SK-N-SH treated with all-trans-retinoic acid at 6 μM for 48 hours (cell line): ENCODE measurements around the gene CTSH.

Experiments
- ATAC-seq: fragments of 200-7000 bp; cut with Tn5 transposase; 3 replicates; pipeline ENCODE4 v1.9.1; 2020; ENCODE audit warnings: mild to moderate bottlenecking, moderate library complexity
- ARNTL ChIP-seq: fragments of 450-650 bp; formaldehyde crosslinking; IDR thresholded peaks from 2 replicates; pipeline ENCODE4 v1.5.0; 2020; ENCODE audit warnings: low read depth, mild to moderate bottlenecking, moderate library complexity, borderline replicate concordance
- BACH2 ChIP-seq: fragments of 250-450 bp; sonication (Bioruptor Pico); IDR thresholded peaks from 2 replicates; pipeline ENCODE4 v1.9.0; 2021; ENCODE audit warnings: mild to moderate bottlenecking, borderline replicate concordance
- CREB5 ChIP-seq: fragments of 250-450 bp; sonication (Bioruptor Pico); IDR thresholded peaks from 2 replicates; pipeline ENCODE4 v1.5.1; 2020; ENCODE audit warnings: low read depth, mild to moderate bottlenecking, moderate library complexity
- CSDC2 ChIP-seq: fragments of 250-450 bp; sonication (Bioruptor Pico); IDR thresholded peaks from 2 replicates; pipeline ENCODE4 v1.5.0; 2020; ENCODE audit warnings: mild to moderate bottlenecking, moderate library complexity
- CSRNP3 ChIP-seq: fragments of 250-450 bp; sonication (Bioruptor Pico); IDR thresholded peaks from 2 replicates; pipeline ENCODE4 v1.5.1; 2021; ENCODE audit warnings: mild to moderate bottlenecking, moderate library complexity
- ESRRG ChIP-seq: fragments of 250-450 bp; sonication (Bioruptor Pico); IDR thresholded peaks from 2 replicates; pipeline ENCODE4 v1.6.1; 2021; ENCODE audit warnings: mild to moderate bottlenecking
- GLIS3 ChIP-seq: fragments of 250-450 bp; sonication (Bioruptor Pico); IDR thresholded peaks from 2 replicates; pipeline ENCODE4 v1.5.0; 2020; ENCODE audit warnings: mild to moderate bottlenecking, moderate library complexity
- ISL1 ChIP-seq: fragments of 250-450 bp; sonication (Bioruptor Pico); IDR thresholded peaks from 2 replicates; pipeline ENCODE4 v2.1.2; 2022; ENCODE audit warnings: mild to moderate bottlenecking, moderate library complexity
- OSR1 ChIP-seq: fragments of 250-450 bp; sonication (Bioruptor Pico); IDR thresholded peaks from 2 replicates; pipeline ENCODE4 v1.8.0; 2022; ENCODE audit warnings: moderate library complexity, mild to moderate bottlenecking, inconsistent platforms
- PATZ1 ChIP-seq: fragments of 250-450 bp; sonication (Bioruptor Pico); IDR thresholded peaks from 2 replicates; pipeline ENCODE4 v1.8.0; 2020; ENCODE audit warnings: mild to moderate bottlenecking, moderate library complexity, borderline replicate concordance
- PPARA ChIP-seq: fragments of 250-450 bp; sonication (Bioruptor Pico); IDR thresholded peaks from 2 replicates; pipeline ENCODE4 v1.5.0; 2020; ENCODE audit warnings: mild to moderate bottlenecking, borderline replicate concordance
- RARB ChIP-seq: fragments of 250-450 bp; sonication (Bioruptor Pico); IDR thresholded peaks from 2 replicates; pipeline ENCODE4 v1.8.0; 2021; ENCODE audit warnings: mild to moderate bottlenecking, moderate library complexity
- TCF4 ChIP-seq: fragments of 250-450 bp; sonication (Bioruptor Pico); IDR thresholded peaks from 2 replicates; pipeline ENCODE4 v1.8.0; 2021; ENCODE audit warnings: mild to moderate bottlenecking, moderate library complexity, borderline replicate concordance
- TOX ChIP-seq: fragments of 250-450 bp; sonication (Bioruptor Pico); IDR thresholded peaks from 2 replicates; pipeline ENCODE4 v1.8.0; 2021; ENCODE audit warnings: mild to moderate bottlenecking, moderate library complexity, borderline replicate concordance
- ZC3H10 ChIP-seq: fragments of 250-450 bp; sonication (Bioruptor Pico); IDR thresholded peaks from 2 replicates; pipeline ENCODE4 v1.5.1; 2021; ENCODE audit warnings: mild to moderate bottlenecking, moderate library complexity
- ZFP3 ChIP-seq: fragments of 250-450 bp; sonication (Bioruptor Pico); IDR thresholded peaks from 2 replicates; pipeline ENCODE4 v1.5.0; 2020; ENCODE audit warnings: mild to moderate bottlenecking, moderate library complexity
- ZNF70 ChIP-seq: fragments of 450-650 bp; formaldehyde crosslinking; IDR thresholded peaks from 2 replicates; pipeline ENCODE4 v1.5.0; 2020; ENCODE audit warnings: mild to moderate bottlenecking, moderate library complexity
- ZNF8 ChIP-seq: fragments of 450-650 bp; formaldehyde crosslinking; IDR thresholded peaks from 2 replicates; pipeline ENCODE4 v1.5.0; 2020; ENCODE audit warnings: mild to moderate bottlenecking, moderate library complexity

CTSH gene

GRCh38 chr15:78979456-78980320, 34.8 kb upstream of the CTSH start (continued):
- TF ChIP-seq OSR1 (no peak), PPARA (CRISPR knock-in tag) (peak; percentile 85; the same call in 1 of the 2 replicates)

GRCh38 chr15:78978601-78979179, 33.8 kb upstream of the CTSH start:
- no peak for ATAC-seq
- no peak for TF ChIP-seq ZFP3 (CRISPR knock-in tag)

- TF ChIP-seq ZNF8 (CRISPR knock-in tag) (no peak), ZC3H10 (CRISPR knock-in tag) (no peak), ESRRG (CRISPR knock-in tag) (no peak), OSR1 (no peak), TCF4 (no peak), ARNTL (CRISPR knock-in tag) (no peak), CSDC2 (CRISPR knock-in tag) (no peak), ZNF70 (CRISPR knock-in tag) (no peak), RARB (CRISPR knock-in tag) (no peak), PPARA (CRISPR knock-in tag) (no peak), GLIS3 (no peak)
- TF ChIP-seq, all 23 proteins: peak for 0
- ATAC-seq, result no peak
These were observed 32.9 kb upstream of the CTSH start for GRCh38 chr15:78977591-78978347.

DNA sequence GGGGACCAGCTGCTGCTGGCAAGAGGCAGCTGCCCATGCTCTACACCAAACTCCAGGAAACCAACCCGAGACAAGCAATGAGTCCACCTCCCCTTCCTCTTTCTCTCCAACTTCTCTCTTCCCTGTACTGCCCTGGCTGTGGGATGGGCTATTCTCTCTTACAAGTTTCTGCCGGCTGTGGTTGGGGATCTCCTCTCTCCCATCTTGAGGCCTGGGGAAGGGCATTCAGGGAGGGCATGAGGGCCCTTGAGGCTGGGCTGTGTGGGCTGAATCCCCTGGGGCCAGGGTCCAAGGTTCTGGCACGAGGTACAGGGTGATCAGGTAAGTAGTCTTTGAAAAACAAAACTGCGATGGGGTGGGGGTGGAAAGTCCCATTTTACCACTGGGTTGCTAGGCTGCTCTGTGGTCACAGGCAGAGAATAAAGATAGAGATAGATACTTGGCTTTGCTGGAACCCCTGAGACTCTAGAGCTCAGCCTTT, 32.3 kb upstream of the CTSH start:
- no peak for ATAC-seq

GRCh38 chr15:78976691-78977090, 31.8 kb upstream of the CTSH start:
- no peak for TF ChIP-seq OSR1
- no peak for TF ChIP-seq PATZ1 (CRISPR knock-in tag)
- TF ChIP-seq ZNF8 (CRISPR knock-in tag), result no peak
- no peak for ATAC-seq

More for the DNA sequence above, 32.3 kb upstream of the CTSH start:
- no peak for TF ChIP-seq TOX (CRISPR knock-in tag)
- TF ChIP-seq GLIS3, result no peak
- no peak for TF ChIP-seq OSR1

GRCh38 chr15:78974272-78974918, 29.5 kb upstream of the CTSH start:
- no peak for ATAC-seq
- TF ChIP-seq CSDC2 (CRISPR knock-in tag) (no peak), TOX (CRISPR knock-in tag) (no peak), TCF4 (no peak), ZC3H10 (CRISPR knock-in tag) (no peak), ISL1 (no peak), CSRNP3 (CRISPR knock-in tag) (no peak), ARNTL (CRISPR knock-in tag) (no peak)

GRCh38 chr15:78969687-78970349, 25.0 kb upstream of the CTSH start:
- no peak for ATAC-seq
- TF ChIP-seq CSDC2 (CRISPR knock-in tag) (no peak), ISL1 (no peak), CREB5 (CRISPR knock-in tag) (no peak), ZC3H10 (CRISPR knock-in tag) (no peak), PPARA (CRISPR knock-in tag) (no peak), ZNF8 (CRISPR knock-in tag) (no peak), BACH2 (CRISPR knock-in tag) (no peak), ARNTL (CRISPR knock-in tag) (no peak), RARB (CRISPR knock-in tag) (no peak), PATZ1 (CRISPR knock-in tag) (no peak)
